ENCODE results near the gene LRP11. TPM values are rescaled to one million over a fixed set of nuclear protein-coding genes. Genes with fewer than 3 reads are reported as not detected.
"Not testable (repeated sequence)": the region's sequence is repeated elsewhere in the genome, so short reads cannot be mapped to it uniquely, and the experiment has no call there.

The LRP11 gene
- total RNA-seq, 1 donor from 2014 or later: 0.29 TPM

DNA sequence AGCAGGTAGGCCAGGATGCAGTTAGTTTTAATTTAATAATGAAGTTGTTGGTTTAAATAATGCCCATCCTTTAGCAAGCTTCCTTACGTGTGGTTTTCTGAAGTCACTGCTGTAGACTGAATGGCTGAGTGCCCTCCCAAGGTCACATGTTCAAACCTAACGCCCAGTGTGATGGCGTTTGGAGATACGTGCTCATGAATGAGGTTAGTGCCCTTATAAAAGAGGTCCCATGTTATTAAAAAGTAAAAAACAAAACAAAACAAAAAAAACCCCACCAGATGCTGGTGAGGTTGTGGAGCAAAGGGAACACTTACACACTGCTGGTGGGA is 16.3 kb downstream of the LRP11 start:
- H3K4me3 Mint-ChIP-seq: no peak overlapping the region
- POLR2A ChIA-PET: interaction anchor here (0.6 kb wide), 1 partner anchor 129 kb away, joined by 3 read pairs; no protein-coding TSS in a partner anchor
- no peaks in the 10 kb centered on the region for H3K36me3 Mint-ChIP-seq (ENCODE audit: low read depth)
- peaks cover 7% of the 10 kb centered on the region for H3K9me3 Mint-ChIP-seq
- DNase-seq (no peak), ATAC-seq (ENCODE audit: low read depth) (no peak)
- CTCF ChIA-PET: interaction anchor here (1.0 kb wide), 2 partner anchors 14 to 16 kb away, joined by 3 read pairs; partner anchors contain the start of gene LRP11
- no peak overlapping the region for H3K27ac Mint-ChIP-seq
- TF ChIP-seq, protein P1, sequence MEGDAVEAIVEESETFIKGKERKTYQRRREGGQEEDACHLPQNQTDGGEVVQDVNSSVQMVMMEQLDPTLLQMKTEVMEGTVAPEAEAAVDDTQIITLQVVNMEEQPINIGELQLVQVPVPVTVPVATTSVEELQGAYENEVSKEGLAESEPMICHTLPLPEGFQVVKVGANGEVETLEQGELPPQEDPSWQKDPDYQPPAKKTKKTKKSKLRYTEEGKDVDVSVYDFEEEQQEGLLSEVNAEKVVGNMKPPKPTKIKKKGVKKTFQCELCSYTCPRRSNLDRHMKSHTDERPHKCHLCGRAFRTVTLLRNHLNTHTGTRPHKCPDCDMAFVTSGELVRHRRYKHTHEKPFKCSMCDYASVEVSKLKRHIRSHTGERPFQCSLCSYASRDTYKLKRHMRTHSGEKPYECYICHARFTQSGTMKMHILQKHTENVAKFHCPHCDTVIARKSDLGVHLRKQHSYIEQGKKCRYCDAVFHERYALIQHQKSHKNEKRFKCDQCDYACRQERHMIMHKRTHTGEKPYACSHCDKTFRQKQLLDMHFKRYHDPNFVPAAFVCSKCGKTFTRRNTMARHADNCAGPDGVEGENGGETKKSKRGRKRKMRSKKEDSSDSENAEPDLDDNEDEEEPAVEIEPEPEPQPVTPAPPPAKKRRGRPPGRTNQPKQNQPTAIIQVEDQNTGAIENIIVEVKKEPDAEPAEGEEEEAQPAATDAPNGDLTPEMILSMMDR (IDR thresholded peaks at IDR 0.05): no peak
- H3K27me3 Mint-ChIP-seq: peaks cover 18% of the 10 kb centered on the region
- H3K4me1 Mint-ChIP-seq: peaks cover 20% of the 10 kb centered on the region
- intact Hi-C loops (cut with micrococcal nuclease): no loop called here

DNA sequence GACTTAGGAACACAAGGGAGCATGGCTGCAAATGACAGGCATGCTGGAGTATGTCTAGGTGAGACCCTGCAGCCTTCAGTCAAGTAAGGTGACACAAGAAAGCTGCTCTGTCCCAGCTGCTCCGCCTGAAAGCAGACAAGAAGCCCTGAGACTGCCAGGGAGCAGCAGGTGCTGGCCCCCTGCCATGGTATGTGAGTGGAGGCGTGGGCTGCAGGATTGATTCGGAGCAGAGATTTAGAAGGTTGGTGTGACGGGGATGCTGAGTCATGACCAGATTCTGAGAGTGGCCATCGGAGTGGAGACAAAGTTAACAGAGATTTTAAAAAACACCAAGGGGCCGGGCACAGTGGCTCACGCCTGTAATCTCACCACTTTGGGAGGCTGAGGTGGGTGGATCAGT is 17.8 kb downstream of the LRP11 start:
- intact Hi-C loops (cut with micrococcal nuclease): no loop called here
- Mint-ChIP-seq H3K36me3 (ENCODE audit: low read depth) (no peaks in the 10 kb centered on the region), H3K4me1 (peaks cover 4% of the 10 kb centered on the region), H3K4me3 (no peak overlapping the region), H3K27ac (no peak overlapping the region), H3K9me3 (peaks cover under 1% of the 10 kb centered on the region), H3K27me3 (peaks cover 18% of the 10 kb centered on the region)
- no peak for ATAC-seq (ENCODE audit: low read depth)
- DNase-seq: no peak
- ChIA-PET CTCF (no interaction called here), POLR2A (no interaction called here)
- TF ChIP-seq, protein P1 (IDR thresholded peaks at IDR 0.05): no peak

DNA sequence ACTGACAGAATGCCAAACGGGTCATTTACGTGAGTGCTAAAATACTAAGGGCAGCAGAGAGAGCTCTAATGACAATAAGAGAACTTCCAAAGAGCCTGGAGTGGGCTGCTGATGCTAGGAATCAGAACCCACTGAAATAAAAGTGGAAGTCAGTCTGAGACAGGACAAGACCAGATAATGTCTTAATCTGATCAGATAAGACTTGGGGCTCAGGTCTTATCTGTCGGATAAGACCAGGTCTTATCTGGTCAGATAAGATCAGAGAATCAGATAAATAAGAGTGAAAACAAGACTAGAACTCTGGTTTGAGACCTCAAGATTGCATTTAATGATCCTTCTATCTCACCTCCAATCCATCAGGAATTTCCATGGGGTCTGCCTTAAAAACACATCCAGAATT is 18.6 kb downstream of the LRP11 start:
- DNase-seq (no peak), ATAC-seq (ENCODE audit: low read depth) (no peak)
- ChIA-PET POLR2A (no interaction called here), CTCF (interaction anchor here (0.8 kb wide), 1 partner anchor 9 kb away, joined by 3 read pairs; no protein-coding TSS in a partner anchor)
- Mint-ChIP-seq H3K27ac (no peak overlapping the region), H3K36me3 (ENCODE audit: low read depth) (no peaks in the 10 kb centered on the region), H3K4me3 (no peak overlapping the region), H3K9me3 (no peaks in the 10 kb centered on the region), H3K27me3 (peaks cover 18% of the 10 kb centered on the region), H3K4me1 (no peaks in the 10 kb centered on the region)
- TF ChIP-seq, protein P1 (IDR thresholded peaks at IDR 0.05): no peak
- intact Hi-C loops (cut with micrococcal nuclease): no loop called here

DNA sequence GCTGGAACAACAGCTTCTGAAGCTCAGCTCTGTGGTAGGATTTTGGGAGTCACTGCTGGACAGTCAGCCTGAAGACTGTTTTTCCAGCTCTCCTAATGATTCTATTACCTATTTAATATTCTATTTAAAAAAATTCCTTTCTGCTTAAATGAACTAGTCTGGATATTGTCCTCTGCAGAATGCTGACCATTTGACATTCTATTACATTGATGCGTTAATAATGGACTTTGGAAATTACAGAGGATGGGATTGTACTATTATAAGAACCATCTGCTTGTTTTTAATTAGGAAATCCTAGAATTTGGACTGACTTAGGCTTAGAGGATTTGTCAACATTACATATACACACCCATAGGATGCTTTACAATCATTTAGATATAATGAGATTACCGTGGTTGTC is 19.7 kb downstream of the LRP11 start:
- no peaks in the 10 kb centered on the region for H3K9me3 Mint-ChIP-seq
- no peak for DNase-seq
- TF ChIP-seq, protein P1 (IDR thresholded peaks at IDR 0.05): no peak
- H3K4me3 Mint-ChIP-seq: no peak overlapping the region
- H3K4me1 Mint-ChIP-seq: no peaks in the 10 kb centered on the region
- ATAC-seq (ENCODE audit: low read depth): no peak
- ChIA-PET POLR2A (no interaction called here), CTCF (interaction anchor here (1.0 to 1.2 kb wide), 2 partner anchors 9 to 10 kb away, joined by 3 read pairs; no protein-coding TSS in a partner anchor)
- H3K36me3 Mint-ChIP-seq (ENCODE audit: low read depth): no peaks in the 10 kb centered on the region
- H3K27me3 Mint-ChIP-seq: peaks cover 18% of the 10 kb centered on the region
- H3K27ac Mint-ChIP-seq: no peak overlapping the region
- intact Hi-C loops (cut with micrococcal nuclease): no loop called here

DNA sequence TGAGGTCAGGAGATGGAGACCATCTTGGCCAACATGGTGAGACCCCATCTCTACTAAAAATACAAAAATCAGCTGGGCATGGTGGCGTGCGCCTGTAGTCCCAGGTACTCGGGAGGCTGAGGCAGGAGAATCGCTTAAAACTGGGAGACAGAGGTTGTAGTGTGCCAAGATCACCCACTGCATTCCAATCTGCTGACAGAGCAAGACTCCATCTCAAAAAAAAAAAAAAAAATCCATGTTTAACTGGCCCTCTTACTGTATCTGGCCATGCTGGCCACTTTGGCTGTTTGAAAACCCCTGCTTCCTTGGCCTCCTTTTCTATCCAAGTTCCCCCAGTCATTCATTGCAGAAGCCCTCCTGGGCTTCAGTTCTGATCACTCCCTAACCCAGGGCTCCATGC is 20.1 kb downstream of the LRP11 start:
- POLR2A ChIA-PET; H3K4me3 Mint-ChIP-seq; H3K9me3 Mint-ChIP-seq; H3K27ac Mint-ChIP-seq; H3K36me3 Mint-ChIP-seq (ENCODE audit: low read depth); H3K4me1 Mint-ChIP-seq; DNase-seq; intact Hi-C loops (cut with micrococcal nuclease); ATAC-seq (ENCODE audit: low read depth): not testable (repeated sequence)
- CTCF ChIA-PET: interaction anchor here (1.0 to 1.2 kb wide), 2 partner anchors 8 to 10 kb away, joined by 3 read pairs; no protein-coding TSS in a partner anchor
- peaks cover 20% of the 10 kb centered on the region for H3K27me3 Mint-ChIP-seq

DNA sequence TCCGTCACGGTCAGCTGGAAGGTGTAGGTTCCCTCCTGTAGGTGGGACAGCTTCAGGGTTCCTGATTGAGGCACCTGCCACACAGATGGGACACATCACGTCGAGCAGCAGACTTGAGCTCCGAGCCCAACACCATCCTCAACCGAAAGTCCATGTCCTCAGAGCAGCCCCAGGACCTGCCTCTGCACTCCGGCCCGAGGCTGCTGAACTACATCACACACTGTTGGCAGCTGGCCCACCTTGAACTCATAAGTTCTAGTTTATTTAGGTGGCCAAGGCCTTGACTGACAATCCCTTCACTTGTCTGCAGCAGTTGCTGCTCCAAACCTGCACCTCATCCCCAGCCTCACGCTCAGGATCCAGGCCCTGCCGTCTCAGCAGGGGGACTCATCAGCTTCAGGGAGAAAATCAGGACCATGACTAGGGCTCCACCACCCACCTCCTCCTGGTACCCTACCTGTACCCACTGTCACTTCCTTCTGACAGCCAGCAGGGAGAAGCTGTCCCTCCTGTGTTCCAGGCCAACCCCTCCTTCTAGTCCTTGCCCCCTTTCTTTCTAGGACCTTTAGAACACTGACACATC is 21.0 kb downstream of the LRP11 start:
- intact Hi-C loops (cut with micrococcal nuclease): no loop called here
- Mint-ChIP-seq H3K4me3 (no peak overlapping the region), H3K27ac (no peak overlapping the region), H3K36me3 (ENCODE audit: low read depth) (no peaks in the 10 kb centered on the region), H3K27me3 (peaks cover 21% of the 10 kb centered on the region), H3K9me3 (no peaks in the 10 kb centered on the region), H3K4me1 (no peaks in the 10 kb centered on the region)
- TF ChIP-seq, protein P1 (IDR thresholded peaks at IDR 0.05): no peak
- DNase-seq (no peak), ATAC-seq (ENCODE audit: low read depth) (no peak)
- ChIA-PET CTCF (no interaction called here), POLR2A (no interaction called here)
